ENCODE results near the gene IREB2.

The IREB2 gene, protein sequence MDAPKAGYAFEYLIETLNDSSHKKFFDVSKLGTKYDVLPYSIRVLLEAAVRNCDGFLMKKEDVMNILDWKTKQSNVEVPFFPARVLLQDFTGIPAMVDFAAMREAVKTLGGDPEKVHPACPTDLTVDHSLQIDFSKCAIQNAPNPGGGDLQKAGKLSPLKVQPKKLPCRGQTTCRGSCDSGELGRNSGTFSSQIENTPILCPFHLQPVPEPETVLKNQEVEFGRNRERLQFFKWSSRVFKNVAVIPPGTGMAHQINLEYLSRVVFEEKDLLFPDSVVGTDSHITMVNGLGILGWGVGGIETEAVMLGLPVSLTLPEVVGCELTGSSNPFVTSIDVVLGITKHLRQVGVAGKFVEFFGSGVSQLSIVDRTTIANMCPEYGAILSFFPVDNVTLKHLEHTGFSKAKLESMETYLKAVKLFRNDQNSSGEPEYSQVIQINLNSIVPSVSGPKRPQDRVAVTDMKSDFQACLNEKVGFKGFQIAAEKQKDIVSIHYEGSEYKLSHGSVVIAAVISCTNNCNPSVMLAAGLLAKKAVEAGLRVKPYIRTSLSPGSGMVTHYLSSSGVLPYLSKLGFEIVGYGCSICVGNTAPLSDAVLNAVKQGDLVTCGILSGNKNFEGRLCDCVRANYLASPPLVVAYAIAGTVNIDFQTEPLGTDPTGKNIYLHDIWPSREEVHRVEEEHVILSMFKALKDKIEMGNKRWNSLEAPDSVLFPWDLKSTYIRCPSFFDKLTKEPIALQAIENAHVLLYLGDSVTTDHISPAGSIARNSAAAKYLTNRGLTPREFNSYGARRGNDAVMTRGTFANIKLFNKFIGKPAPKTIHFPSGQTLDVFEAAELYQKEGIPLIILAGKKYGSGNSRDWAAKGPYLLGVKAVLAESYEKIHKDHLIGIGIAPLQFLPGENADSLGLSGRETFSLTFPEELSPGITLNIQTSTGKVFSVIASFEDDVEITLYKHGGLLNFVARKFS

DNA sequence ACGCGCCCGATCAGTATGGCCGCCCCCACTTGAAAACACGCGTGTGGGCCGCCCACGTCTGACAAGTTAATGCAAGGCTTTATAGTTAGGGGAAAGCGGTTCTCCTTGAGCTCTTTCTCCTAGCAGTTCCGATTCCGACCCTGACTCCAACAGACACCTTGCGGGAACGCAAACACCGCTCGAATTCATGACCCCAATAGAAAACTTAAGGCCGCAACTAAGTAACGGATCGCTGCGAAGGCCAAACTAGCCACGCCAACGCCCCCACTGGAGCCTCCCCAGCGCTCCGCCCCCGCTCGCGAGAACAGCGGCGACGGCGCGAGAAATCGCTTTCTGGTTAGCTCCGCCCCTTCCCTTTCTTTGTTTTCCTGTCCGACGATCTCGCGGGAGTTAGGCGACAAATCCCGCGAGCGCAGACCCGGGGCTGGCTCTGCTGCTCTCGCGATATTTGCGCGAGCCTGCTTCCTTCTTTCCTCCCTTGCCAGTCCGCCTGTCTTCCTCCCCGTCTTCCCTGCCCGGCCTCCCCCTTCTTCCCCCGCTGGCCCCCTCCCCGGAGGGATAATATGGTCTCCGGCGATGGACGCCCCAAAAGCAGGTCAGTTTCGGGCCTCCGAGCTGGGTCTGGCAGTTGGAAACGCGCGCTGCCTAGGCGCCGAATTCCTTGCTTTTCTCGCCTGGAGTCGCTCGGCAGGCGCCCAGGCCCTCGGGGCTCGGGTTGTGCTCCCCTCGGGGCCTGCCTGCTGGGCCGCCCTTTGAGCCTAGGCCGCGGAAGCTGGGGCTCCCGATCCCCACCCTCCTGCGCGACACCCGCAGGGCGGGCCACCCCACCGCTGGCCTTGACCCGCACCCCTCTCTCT is at the start of gene IREB2:
Gene IREB2 (plus strand): TSS at position 455 of the 857 bp plus-strand sequence. CDS start 122 bp downstream, at position 577.
- no peak for TF ChIP-seq CTCF (IDR thresholded peaks at IDR 0.05)

- no peak for TF ChIP-seq CTCF (IDR thresholded peaks at IDR 0.05)
Measured at GRCh38 chr15:78388865-78389264, 49.2 kb upstream of the IREB2 start.

DNA sequence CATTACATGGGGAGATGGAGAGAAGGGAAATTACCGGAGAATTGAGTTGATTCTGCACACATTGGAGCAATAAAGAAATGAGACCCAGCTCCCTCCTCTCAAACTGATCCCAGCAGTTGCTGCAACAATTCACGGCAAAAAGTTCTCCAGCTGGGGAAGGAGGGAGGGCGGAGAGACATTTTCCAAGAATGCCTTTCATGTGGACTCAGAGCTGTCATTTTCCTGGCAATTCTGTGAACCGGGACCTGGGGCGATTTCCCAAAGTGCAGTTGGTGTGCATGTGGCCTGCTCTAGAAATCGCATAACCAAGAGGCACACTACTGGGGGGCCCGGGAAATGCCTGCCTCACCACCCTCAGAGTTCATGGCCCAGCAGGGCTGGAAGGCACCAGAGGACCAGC is 48.7 kb upstream of the IREB2 start:
- no peak for TF ChIP-seq CTCF (IDR thresholded peaks at IDR 0.05)

DNA sequence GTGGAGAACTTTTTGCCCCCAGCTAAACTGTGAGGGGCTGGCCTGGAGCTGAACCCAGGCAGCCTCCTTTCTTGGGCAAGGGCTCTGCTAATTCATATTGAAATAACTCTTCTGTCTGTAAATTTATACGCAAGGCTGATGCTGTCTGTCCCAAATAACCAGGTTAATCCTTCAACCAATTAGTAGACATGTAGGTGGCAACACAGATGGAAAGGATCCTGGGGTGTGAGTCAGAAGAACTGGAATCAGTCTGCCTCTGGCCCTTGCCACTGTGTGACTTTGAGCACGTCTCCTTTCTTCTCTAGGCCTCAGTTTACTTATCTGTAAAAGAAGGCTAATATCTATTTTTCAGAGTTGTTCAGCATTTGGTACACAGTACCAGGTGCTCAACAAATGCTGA is 48.3 kb upstream of the IREB2 start:
- no peak for TF ChIP-seq CTCF (IDR thresholded peaks at IDR 0.05)

DNA sequence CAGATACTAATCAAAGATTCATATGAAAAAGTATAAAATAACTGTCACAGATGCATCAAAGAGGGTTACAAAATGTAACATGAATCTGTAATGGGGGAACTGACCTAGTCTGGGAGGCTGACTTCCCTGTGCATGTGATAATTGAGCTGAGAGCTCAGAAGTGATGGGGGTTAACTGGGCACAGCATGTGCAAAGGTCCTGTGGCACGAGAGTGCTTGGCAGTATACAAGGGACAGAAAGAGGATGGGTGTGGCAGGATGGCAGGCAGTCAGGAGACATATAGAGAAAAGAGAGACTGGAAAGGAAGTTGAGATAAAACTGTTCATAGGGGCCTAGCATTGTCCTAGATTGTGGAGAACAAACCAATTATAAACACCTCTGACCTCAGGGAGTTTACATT is 47.8 kb upstream of the IREB2 start:
- TF ChIP-seq CTCF (IDR thresholded peaks at IDR 0.05): no peak

GRCh38 chr15:78390826-78391225 is 47.2 kb upstream of the IREB2 start:
- no peak for TF ChIP-seq CTCF (IDR thresholded peaks at IDR 0.05)

GRCh38 chr15:78391781-78392180 is 46.2 kb upstream of the IREB2 start:
- TF ChIP-seq CTCF (IDR thresholded peaks at IDR 0.05): no peak
